Measurements from ENCODE around the gene TMEM116.

TMEM116 gene

GRCh38 chr12:111893287-111893686 is 119.7 kb downstream of the TMEM116 start:
- POLR2A ChIA-PET: interaction anchor here (0.7 kb wide), 1 partner anchor 43 kb away, joined by 9 read pairs; no protein-coding TSS in a partner anchor
- CTCF ChIA-PET: no interaction called here
- DNase-seq (ENCODE audit: extremely low spot score): no peak
- TF ChIP-seq CTCF (IDR thresholded peaks at IDR 0.05; ENCODE audit: control extremely low read depth, extremely low read depth, low read depth, missing control alignments): no peak

- ChIA-PET CTCF (interaction anchor here (0.7 kb wide), 1 partner anchor 19 kb away, joined by 3 read pairs; no protein-coding TSS in a partner anchor), POLR2A (no interaction called here)
- TF ChIP-seq CTCF (IDR thresholded peaks at IDR 0.05; ENCODE audit: control extremely low read depth, extremely low read depth, low read depth, missing control alignments): no peak
- DNase-seq (ENCODE audit: extremely low spot score): no peak
Observed at GRCh38 chr12:111887926-111888745, 124.8 kb downstream of the TMEM116 start.

DNA sequence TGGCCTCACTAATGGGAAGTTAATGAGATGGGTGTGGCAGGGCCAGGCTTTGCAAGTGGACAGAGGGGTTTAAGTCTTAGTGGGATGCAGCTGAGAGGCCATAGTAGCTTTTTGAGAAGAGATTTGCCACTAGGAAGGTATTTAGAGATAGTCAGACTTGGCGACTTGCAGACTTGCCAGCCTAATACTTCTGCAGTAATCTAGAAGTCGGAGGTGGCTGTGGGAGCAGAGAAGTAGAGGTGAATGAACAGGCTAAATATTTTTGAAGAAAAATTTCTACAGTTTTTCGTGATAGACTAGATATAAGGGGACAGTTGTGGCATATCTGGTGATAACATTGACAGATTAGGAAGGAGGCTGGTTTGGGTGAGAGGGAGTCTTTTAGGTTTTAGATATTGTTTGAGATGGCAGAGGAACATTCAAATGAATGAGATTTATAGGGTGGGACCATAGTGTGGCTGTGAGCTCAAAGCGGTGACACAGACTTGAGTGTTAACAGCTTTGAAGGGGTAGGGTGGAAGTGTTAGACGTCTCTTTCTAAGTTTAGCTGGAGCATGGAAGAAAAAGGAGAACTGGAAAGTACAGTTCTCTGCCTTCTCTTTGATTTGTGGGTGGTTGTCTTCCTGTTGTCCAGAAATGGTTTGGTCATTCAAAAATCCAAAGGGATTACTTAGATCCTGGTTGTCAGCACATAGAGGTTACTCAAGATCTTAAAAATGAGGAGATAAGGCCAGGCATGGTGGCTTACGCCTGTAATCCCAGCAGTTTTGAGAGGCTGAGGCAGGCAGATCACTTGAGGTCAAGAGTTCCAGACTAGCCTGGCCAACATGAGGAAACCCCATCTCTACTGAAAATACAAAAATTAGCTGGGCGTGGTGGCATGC is 126.1 kb downstream of the TMEM116 start:
- TF ChIP-seq CTCF (IDR thresholded peaks at IDR 0.05; ENCODE audit: control extremely low read depth, extremely low read depth, low read depth, missing control alignments): no peak
- CTCF ChIA-PET: interaction anchor here (1.3 kb wide), 1 partner anchor 20 kb away, joined by 3 read pairs; no protein-coding TSS in a partner anchor
- no peak for DNase-seq (ENCODE audit: extremely low spot score)
- POLR2A ChIA-PET: no interaction called here

- DNase-seq (ENCODE audit: extremely low spot score): peak; percentile 54
- POLR2A ChIA-PET: no interaction called here
- TF ChIP-seq CTCF (IDR thresholded peaks at IDR 0.05; ENCODE audit: control extremely low read depth, extremely low read depth, low read depth, missing control alignments): no peak
- CTCF ChIA-PET: interaction anchor here (0.8 kb wide), 1 partner anchor 66 kb away, joined by 3 read pairs; no protein-coding TSS in a partner anchor
Observed at GRCh38 chr12:111881716-111882115, 131.2 kb downstream of the TMEM116 start.

Measured in GM10248 (cell line).